Omental fat pad (tissue), 4 donors: ENCODE results near the gene EGR2. TPM values are rescaled to one million over a fixed set of nuclear protein-coding genes. Genes with fewer than 3 reads are reported as not detected.

Experiments
- ATAC-seq: fragments of 150-250 bp; one replicate; pipeline ENCODE4 v1.9.1; 2016; ENCODE audit warnings: mild to moderate bottlenecking, moderate library complexity; ENCODE audit not compliant: low FRiP score
- DNase-seq: peaks from one replicate; pipeline ENCODE4 v3.0.0-alpha.2; 2019; ENCODE audit warnings: low spot score
- total RNA-seq, 4 donors: library from RNA; depleted of rRNA; stranded (reverse); fragments of >200 nt; gene quantifications; one replicate each; pipeline ENCODE4 v1.1.0, GENCODE V29; 2016
- TF ChIP-seq, protein P1 (sequence below), 3 donors: fragments of 450-650 bp; IDR thresholded peaks; one replicate each; pipeline ENCODE4 v1.5.1; 2016 to 2017; ENCODE audit warnings: antibody characterized with exemption in 3 of 3, mild to moderate bottlenecking in 3 of 3, moderate library complexity in 2 of 3

The EGR2 gene
- total RNA-seq, 4 donors from 2014 or later: 5.0 to 11.6 (median 5.7) TPM

DNA sequence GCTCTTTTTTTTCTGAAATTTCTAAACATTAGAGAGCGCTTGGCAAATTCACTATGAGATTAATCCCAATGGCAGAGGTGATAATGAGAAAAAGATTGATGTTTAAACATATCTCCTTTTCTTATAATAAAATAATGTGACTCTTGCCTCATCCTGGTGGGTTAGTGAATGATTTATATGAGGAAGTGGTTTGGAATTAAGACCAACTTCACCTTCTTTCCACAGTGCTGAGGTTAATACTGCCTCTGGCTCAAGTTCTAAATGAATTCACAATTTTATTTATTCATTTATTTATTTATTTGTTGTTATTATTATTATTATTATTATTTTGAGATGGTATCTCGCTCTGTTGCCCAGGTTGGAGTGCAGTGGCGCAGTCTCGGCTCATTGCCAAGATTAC is 52.2 kb downstream of the EGR2 start:
- TF ChIP-seq, protein P1, sequence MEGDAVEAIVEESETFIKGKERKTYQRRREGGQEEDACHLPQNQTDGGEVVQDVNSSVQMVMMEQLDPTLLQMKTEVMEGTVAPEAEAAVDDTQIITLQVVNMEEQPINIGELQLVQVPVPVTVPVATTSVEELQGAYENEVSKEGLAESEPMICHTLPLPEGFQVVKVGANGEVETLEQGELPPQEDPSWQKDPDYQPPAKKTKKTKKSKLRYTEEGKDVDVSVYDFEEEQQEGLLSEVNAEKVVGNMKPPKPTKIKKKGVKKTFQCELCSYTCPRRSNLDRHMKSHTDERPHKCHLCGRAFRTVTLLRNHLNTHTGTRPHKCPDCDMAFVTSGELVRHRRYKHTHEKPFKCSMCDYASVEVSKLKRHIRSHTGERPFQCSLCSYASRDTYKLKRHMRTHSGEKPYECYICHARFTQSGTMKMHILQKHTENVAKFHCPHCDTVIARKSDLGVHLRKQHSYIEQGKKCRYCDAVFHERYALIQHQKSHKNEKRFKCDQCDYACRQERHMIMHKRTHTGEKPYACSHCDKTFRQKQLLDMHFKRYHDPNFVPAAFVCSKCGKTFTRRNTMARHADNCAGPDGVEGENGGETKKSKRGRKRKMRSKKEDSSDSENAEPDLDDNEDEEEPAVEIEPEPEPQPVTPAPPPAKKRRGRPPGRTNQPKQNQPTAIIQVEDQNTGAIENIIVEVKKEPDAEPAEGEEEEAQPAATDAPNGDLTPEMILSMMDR (IDR thresholded peaks at IDR 0.05): no peak
- no peak for ATAC-seq
- no peak for DNase-seq

- TF ChIP-seq, protein P1 (IDR thresholded peaks at IDR 0.05): no peak
- ATAC-seq (no peak), DNase-seq (no peak)
These were observed 53.0 kb downstream of the EGR2 start for GRCh38 chr10:62763155-62763554.

Other genes starting within 250 kb of the EGR2 start
- gene ADO, start 11.6 kb downstream of the EGR2 start, total RNA-seq: 10 to 100 TPM; 16.6 to 28.5 (median 20.6) TPM